Cerebellar cortex (tissue), 1 donor: ENCODE results near the gene IFNL1.
"Not testable (repeated sequence)": the region's sequence is repeated elsewhere in the genome, so short reads cannot be mapped to it uniquely, and the experiment has no call there.

Source experiments
- DNase-seq: peaks from one replicate; pipeline ENCODE4 v3.0.0-alpha.2; 2015; ENCODE audit warnings: low spot score

IFNL1 gene

GRCh38 chr19:39296055-39296645 lies at the start of gene IFNL1:
IFNL1 (plus strand) TSS chr19:39296407; CDS start chr19:39296422, 15 bp downstream.
- DNase-seq, result no peak

GRCh38 chr19:39246951-39247669 lies 49.1 kb upstream of the IFNL1 start:
- DNase-seq, result peak; percentile 34

GRCh38 chr19:39247701-39248664 lies 48.2 kb upstream of the IFNL1 start:
- DNase-seq, result no peak

DNA sequence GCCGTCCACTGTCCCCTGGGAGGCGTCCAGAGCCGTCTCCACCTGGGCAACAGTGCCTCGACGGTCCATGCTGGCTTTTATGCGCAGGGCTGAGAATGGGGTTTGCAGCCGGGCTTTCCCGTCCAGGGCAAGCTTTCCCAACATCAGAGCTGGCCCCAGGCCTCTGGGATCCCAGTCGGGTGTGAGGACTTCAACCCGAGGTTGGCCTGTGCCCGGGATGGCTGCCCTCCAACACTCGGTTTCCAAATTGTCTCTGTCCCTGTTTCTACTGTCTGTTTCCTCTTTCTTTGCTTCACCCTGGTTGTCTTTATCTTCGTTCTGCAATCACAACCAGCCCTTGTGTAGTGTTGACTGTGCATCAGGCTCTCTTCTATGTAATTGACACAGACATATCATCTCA lies 47.4 kb upstream of the IFNL1 start, which contains the start of gene IFNL4:
IFNL4 (minus strand) TSS at position 51 of the 400 bp plus-strand sequence.
- no peak for DNase-seq

- no peak for DNase-seq
These were observed 45.1 kb upstream of the IFNL1 start for GRCh38 chr19:39251081-39251480.

- DNase-seq, result no peak
These were observed 44.4 kb upstream of the IFNL1 start for GRCh38 chr19:39251846-39252245.

GRCh38 chr19:39252458-39252857 lies 43.7 kb upstream of the IFNL1 start:
- no peak for DNase-seq

GRCh38 chr19:39253374-39254149 lies 42.6 kb upstream of the IFNL1 start:
- DNase-seq, result no peak

DNA sequence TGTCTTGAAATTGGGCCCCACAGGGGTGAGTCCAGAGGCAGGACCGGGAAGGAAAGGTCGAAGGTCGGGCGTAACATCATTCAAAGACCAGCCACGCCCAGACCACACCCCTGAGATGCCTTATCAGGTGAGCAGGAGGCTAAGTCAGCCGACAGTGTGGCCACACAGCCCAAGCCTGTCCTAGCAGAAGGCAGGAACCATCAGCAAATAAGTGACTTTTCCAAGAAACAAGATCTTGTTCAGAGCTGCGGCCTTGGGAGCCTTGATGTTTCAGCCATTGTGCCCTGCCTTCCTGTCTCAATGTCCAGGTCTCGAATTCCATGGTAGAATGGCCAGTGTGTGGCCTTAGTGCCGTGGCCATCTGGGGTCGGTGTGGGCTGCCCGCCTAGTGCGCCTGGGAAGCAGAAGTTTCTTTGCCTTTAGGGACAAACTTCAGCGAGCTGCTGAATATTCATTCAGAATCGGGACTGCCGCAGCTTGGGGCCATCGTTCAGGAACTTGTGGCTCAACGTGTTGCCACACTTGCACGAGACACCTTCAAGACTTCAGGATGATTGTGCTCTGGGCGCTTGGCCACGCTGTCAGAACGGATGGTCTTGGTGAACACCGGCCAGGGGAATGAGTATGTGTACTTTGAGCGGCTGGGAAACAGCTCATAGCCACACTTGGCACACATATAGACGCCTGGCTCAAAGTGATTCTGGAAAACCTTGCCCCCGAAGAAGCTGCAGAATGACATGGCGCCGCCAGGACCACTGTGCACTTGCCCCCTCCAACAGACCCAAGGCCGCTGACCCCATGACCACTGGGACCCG lies 41.5 kb upstream of the IFNL1 start:
- no peak for DNase-seq

DNA sequence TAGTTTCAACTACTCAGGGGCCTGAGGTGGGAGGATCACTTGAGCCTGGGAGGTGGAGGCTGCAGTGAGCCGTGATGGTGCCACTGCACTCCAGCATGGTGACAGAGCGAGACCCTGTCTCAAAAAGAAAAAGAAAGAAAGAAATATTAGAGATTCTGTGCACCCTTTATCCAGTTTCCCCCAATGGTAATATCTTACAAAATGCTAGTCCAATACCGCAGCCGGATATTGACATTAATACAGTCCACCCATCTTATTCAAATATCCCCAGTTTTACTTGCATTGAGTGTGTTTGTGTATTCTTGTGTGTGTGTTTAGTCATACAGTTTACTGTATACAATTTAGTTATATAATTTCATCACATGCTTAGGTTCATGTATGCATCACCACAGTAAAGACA lies 39.0 kb upstream of the IFNL1 start:
- DNase-seq, result no peak

GRCh38 chr19:39261704-39262103 lies 34.5 kb upstream of the IFNL1 start:
- DNase-seq, result no peak

DNA sequence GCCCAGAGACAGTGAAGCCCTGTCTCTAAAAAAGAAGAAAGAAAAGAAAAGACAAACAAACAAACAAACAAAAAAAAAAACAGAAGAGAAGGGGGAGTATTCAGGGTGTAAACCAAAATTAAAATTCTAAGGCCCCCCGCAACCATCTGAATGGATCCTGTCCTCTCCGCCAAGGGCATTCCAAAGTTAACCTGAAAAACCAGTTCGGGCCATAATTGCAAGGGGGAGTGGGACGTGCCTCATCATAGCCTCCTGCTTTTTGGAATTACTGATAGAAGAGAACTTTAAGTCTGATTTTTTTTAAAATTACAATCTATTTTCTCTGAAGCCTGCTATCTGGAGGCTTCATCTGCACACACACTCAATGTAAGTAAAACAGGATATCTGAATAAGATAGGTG lies 33.7 kb upstream of the IFNL1 start:
- DNase-seq, result no peak

DNA sequence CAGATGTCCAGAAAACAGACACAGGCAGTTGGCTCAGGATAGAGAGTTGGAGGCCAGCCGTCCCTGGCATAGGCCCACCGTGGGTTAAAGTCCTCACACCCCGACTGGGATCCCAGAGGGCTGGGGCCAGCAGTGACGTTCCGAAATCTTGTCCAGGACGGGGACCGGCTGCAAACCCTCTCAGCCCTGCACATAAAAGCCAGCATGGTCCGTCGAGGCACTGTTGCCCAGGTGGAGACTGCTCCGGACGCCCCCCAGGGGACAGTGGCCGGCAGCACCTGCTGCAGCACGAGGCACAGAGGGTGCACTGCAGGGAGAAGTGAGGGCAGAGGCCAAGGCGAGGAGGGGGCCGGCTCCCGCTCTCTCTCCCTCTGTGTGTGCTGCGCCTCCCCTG lies 32.3 kb upstream of the IFNL1 start:
- no peak for DNase-seq

DNA sequence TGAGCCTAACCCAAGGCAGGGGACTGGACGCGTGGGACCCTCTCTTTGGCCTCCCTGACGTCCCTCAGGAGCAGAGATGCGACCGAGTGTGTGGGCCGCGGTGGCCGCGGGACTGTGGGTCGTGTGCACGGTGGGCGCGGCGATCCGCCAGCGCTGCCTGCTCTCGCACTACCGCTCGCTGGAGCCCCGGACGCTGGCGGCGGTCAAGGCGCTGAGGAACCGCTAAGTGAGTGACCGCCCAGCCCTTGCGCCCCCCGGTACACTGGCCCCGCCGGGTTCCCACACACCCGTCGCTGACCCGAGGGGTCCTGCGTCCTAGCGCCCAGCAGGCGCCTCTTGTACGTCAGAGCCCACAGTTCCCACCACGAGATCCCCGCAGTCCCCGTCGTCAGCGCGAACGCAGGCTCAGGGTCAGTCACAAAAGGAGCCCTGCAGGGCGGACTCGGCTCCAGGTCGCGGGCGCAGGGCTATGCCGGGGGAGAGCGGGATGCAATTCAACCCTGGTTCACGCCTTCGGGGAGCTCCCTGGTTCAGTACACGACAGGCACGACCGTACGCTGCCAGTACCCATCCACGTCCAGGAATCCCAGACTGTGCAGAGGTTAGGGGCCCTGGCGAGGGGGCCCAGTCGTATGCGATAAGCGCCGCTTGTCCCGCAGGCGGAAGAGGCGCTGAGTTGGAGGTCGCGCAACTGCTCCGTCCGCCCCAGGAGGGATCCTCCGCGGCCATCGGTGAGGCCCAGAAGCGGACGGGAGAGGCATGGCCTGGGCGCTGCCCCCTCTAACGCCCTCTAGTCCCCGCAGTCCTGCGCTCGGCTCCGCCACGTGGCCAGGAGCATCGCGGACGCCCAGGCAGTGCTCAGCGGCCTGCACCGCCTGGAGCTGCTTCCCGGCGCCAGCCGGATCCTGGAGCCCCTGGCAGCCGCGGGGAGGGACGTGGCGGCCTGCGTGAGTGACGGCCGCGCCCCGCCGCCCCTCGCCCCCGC lies 31.6 kb upstream of the IFNL1 start:
- DNase-seq, result peak; percentile 3

DNA sequence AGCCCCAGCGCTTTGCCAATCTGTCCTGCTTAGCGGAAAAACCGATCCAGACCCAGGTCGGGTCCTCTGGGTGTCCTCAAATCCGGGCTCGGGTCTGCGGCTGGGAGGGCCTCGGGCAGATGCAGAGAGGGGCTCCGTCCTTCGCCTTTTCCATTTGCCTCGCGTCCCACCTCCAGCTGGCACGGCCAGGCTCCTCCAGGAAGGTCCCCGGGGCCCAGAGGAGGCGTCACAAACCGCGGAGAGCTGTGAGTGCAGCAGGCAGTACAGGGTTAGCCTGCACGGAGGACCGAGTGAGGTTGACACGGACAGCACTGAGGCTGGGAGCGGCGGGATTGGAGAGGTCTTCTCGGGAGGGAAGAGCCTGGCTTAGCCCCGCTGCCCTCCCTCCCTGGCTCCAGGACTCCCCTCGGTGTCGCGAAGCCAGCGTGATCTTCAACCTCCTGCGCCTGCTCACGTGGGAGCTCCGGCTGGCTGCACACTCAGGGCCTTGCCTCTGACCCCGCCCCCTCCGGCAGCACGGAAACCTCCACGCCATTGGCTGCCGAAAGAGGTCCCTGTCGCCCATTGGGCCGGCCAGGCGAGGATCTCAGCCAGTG lies 30.8 kb upstream of the IFNL1 start:
- peak; percentile 18 for DNase-seq

DNA sequence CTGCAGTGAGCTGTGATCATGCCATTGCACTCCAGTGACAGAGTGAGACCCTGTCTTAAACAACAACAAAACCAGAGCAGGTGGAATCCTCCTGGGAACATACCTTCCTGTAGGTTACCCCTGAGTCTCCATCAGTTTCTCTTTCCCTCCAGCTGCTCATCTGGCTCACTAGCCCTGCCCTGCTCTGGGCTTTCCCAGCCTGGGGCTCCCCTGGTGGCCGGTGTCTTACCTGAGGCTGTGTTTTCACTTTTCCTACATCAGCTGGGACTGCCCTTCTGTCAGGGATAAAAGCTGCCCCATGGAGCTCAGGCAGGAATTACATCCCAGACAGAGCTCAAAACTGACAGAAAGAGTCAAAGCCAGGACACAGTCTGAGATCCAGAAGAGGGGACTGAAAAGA lies 28.1 kb upstream of the IFNL1 start, which contains the start of gene IFNL2:
IFNL2 (plus strand) TSS at position 312 of the 400 bp plus-strand sequence. CDS start 173 bp downstream, outside the sequence.
- not testable (repeated sequence) for DNase-seq

- DNase-seq, result not testable (repeated sequence)
These were observed 27.5 kb upstream of the IFNL1 start for GRCh38 chr19:39268531-39269223.

DNA sequence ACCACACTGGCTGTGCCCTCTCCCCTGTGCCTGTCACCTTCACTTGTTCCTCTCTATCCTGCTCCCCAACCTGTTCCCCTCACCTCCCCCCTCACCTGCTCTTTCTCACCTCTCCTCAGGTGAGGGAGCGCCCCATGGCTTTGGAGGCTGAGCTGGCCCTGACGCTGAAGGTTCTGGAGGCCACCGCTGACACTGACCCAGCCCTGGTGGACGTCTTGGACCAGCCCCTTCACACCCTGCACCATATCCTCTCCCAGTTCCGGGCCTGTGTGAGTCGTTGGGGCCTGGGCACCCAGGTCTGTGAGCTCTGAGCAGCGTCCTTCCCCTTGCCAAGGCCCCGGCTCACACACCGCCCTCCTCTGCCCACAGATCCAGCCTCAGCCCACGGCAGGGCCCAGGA lies 26.8 kb upstream of the IFNL1 start:
- DNase-seq, result not testable (repeated sequence)
